A549 (cell line): ENCODE data around the gene TRMT11. TPM values are rescaled to one million over a fixed set of nuclear protein-coding genes. Genes with fewer than 3 reads are reported as not detected.

ENCODE experiments used
- ATAC-seq, 2 experiments: fragments of 200-7000 bp in 1 of 2; fragments of >200 bp in 1 of 2; cut with Nextera tagmentation in 1 of 2; cut with Tn5 transposase in 1 of 2; 3 replicates each; pipeline versions ENCODE4 v1.8.0 to v1.9.1; 2018 to 2020; ENCODE audit warnings: mild to moderate bottlenecking in 1 of 2, moderate library complexity in 1 of 2
- CTCF ChIA-PET: fragments of 300-600 bp; sonication (Branson Sonifier 250); formaldehyde crosslinking; extraction: SDS; loops from one replicate; lab custom pipeline; 2021; ENCODE audit warnings: antibody characterized with exemption, inconsistent platforms; lab: Yijun Ruan, JAX
- POLR2A ChIA-PET: fragments of 350-600 bp; formaldehyde crosslinking; extraction: SDS; loops from one replicate; lab custom pipeline; 2021; ENCODE audit warnings: antibody characterized with exemption, inconsistent platforms; lab: Yijun Ruan, JAX
- DNase-seq, 2 experiments: peaks; one replicate each; pipeline versions ENCODE4 v3.0.0 to v3.0.0-alpha.2; 2011 to 2016; ENCODE audit warnings: low read depth in 1 of 2, low spot score in 1 of 2
- FAIRE-seq: peaks from 2 replicates; lab custom pipeline; 2011; peaks lifted over from hg19 to GRCh38; lab: Jason Lieb, UNC
- H3K27ac ChIP-seq, 2 experiments: fragments of >200 bp; sonication (Bioruptor Twin); formaldehyde crosslinking; 3 replicates each; pipeline ENCODE4 v1.5.1; 2016 to 2017
- H3K4me1 ChIP-seq: fragments of >200 bp; sonication (Bioruptor Twin); formaldehyde crosslinking; 3 replicates; pipeline ENCODE4 v1.6.1; 2016
- H3K4me2 ChIP-seq: fragments of >200 bp; sonication (Bioruptor Twin); formaldehyde crosslinking; 3 replicates; pipeline ENCODE4 v1.6.1; 2016
- H3K4me3 ChIP-seq: fragments of >200 bp; sonication (Bioruptor Twin); formaldehyde crosslinking; 3 replicates; pipeline ENCODE4 v1.5.1; 2016
- H3K9me3 ChIP-seq: fragments of >200 bp; sonication (Bioruptor Twin); formaldehyde crosslinking; 3 replicates; pipeline ENCODE4 v1.6.1; 2016
- BHLHE40 ChIP-seq: IDR thresholded peaks from 2 replicates; pipeline ENCODE4 v1.6.1; 2012; ENCODE audit warnings: low read depth, low read length, inconsistent platforms
- CBX2 ChIP-seq: fragments of 200-600 bp; sonication (generic); IDR thresholded peaks from 2 replicates; pipeline ENCODE4 v1.6.1; 2016; ENCODE audit warnings: low read depth, mild to moderate bottlenecking, borderline replicate concordance
- CHD2 ChIP-seq: fragments of 150-350 bp; IDR thresholded peaks from 2 replicates; pipeline ENCODE4 v1.6.1; 2014; ENCODE audit warnings: low read length; ENCODE audit not compliant: partially characterized antibody
- CHD4 ChIP-seq: fragments of 200-600 bp; sonication (generic); IDR thresholded peaks from 2 replicates; pipeline ENCODE4 v1.6.1; 2016; ENCODE audit warnings: antibody characterized with exemption, mild to moderate bottlenecking, borderline replicate concordance
- CTCF ChIP-seq: fragments of >200 bp; sonication (Bioruptor Twin); formaldehyde crosslinking; IDR thresholded peaks from 3 replicates; pipeline ENCODE4 v1.5.1; 2016
- EHF ChIP-seq: fragments of 250-450 bp; sonication (Bioruptor Pico); IDR thresholded peaks from 2 replicates; pipeline ENCODE4 v1.5.0; 2020; ENCODE audit warnings: mild to moderate bottlenecking
- HES2 ChIP-seq: fragments of >200 bp; sonication (Bioruptor Twin); formaldehyde crosslinking; IDR thresholded peaks from 2 replicates; pipeline ENCODE4 v1.6.1; 2016
- HEYL ChIP-seq: fragments of 250-450 bp; sonication (Bioruptor Pico); IDR thresholded peaks from 2 replicates; pipeline ENCODE4 v1.8.0; 2021; ENCODE audit warnings: mild to moderate bottlenecking, moderate library complexity
- JUN ChIP-seq, 2 experiments: fragments of >200 bp; sonication (Bioruptor Twin); formaldehyde crosslinking; IDR thresholded peaks; 2 replicates in 1 of 2; 3 replicates in 1 of 2; pipeline ENCODE4 v1.6.1; 2016 to 2017
- KDM1A ChIP-seq: fragments of 200-600 bp; sonication (generic); IDR thresholded peaks from 2 replicates; pipeline ENCODE4 v1.6.1; 2016; ENCODE audit warnings: low read depth, mild to moderate bottlenecking
- KDM5A ChIP-seq: fragments of 200-600 bp; sonication (generic); IDR thresholded peaks from 2 replicates; pipeline ENCODE4 v1.6.1; 2016; ENCODE audit warnings: antibody characterized with exemption, mild to moderate bottlenecking
- MAX ChIP-seq: IDR thresholded peaks from 2 replicates; pipeline ENCODE4 v1.6.1; 2012
- NFE2L2 ChIP-seq: fragments of 150-350 bp; conservative IDR thresholded peaks from 2 replicates; pipeline ENCODE4 v1.6.1; 2014; ENCODE audit warnings: low read length
- PHF8 ChIP-seq: fragments of 200-600 bp; sonication (generic); IDR thresholded peaks from 2 replicates; pipeline ENCODE4 v1.6.1; 2016; ENCODE audit warnings: low read depth, mild to moderate bottlenecking, antibody characterized with exemption, moderate library complexity, borderline replicate concordance
- POLR2AphosphoS2 ChIP-seq: conservative IDR thresholded peaks from 2 replicates; pipeline ENCODE4 v1.6.1; 2012; ENCODE audit warnings: low read length, improper control_type of control experiment, inconsistent platforms
- RCOR1 ChIP-seq: fragments of 150-350 bp; IDR thresholded peaks from 2 replicates; pipeline ENCODE4 v1.6.1; 2014; ENCODE audit warnings: antibody characterized with exemption, low read length, low read depth
- REST ChIP-seq: fragments of 200-600 bp; sonication (generic); IDR thresholded peaks from 2 replicates; pipeline ENCODE4 v1.6.1; 2016; ENCODE audit warnings: antibody characterized with exemption, mild to moderate bottlenecking, moderate library complexity
- RNF2 ChIP-seq: fragments of 200-600 bp; sonication (generic); IDR thresholded peaks from 2 replicates; pipeline ENCODE4 v1.6.1; 2016; ENCODE audit warnings: low read depth, mild to moderate bottlenecking, antibody characterized with exemption, moderate library complexity, borderline replicate concordance
- ZFP36 ChIP-seq: fragments of 450-650 bp; IDR thresholded peaks from 2 replicates; pipeline ENCODE4 v1.6.1; 2014; ENCODE audit warnings: borderline replicate concordance; ENCODE audit not compliant: partially characterized antibody
- ZNF302 ChIP-seq: fragments of 250-450 bp; sonication (Bioruptor Pico); IDR thresholded peaks from 2 replicates; pipeline ENCODE4 v1.9.0; 2021; ENCODE audit warnings: inconsistent platforms, mild to moderate bottlenecking, moderate library complexity
- WGBS: methylation state at CpG from one replicate; pipeline ENCODE4 v1.1.6; 2017; ENCODE audit errors: missing lambda C conversion rate; 5-methylcytosine and 5-hydroxymethylcytosine counted together
- polyA plus RNA-seq, 4 experiments: library from polyadenylated mRNA; depleted of rRNA in 3 of 4; stranded (reverse); fragments of >200 nt; fragmentation: RNase III in 1 of 4; extraction: RNeasy Plus Mini Kit Qiagen cat#74134 plus additional on column Dnase treatment in 1 of 4; gene quantifications; 2 replicates in 3 of 4; 3 replicates in 1 of 4; pipeline ENCODE4 v1.2.3, GENCODE V29; 2011 to 2017
- TF ChIP-seq, protein P1 (sequence below): IDR thresholded peaks from 2 replicates; pipeline ENCODE4 v1.6.1; 2012; ENCODE audit warnings: low read depth, borderline replicate concordance
- TF ChIP-seq, protein P2 (sequence below): fragments of >200 bp; sonication (Bioruptor Twin); formaldehyde crosslinking; IDR thresholded peaks from 3 replicates; pipeline ENCODE4 v1.6.1; 2016
- TF ChIP-seq, protein P3 (sequence below): fragments of 250-450 bp; sonication (Bioruptor Pico); IDR thresholded peaks from 2 replicates; pipeline ENCODE4 v1.5.0; 2020; ENCODE audit warnings: low read depth, mild to moderate bottlenecking, moderate library complexity
- TF ChIP-seq, protein P4 (sequence below): fragments of 450-650 bp; IDR thresholded peaks from 2 replicates; pipeline ENCODE4 v1.6.1; 2014; ENCODE audit warnings: antibody characterized with exemption

Gene TRMT11
- polyA plus RNA-seq, 2 of the 4 experiments (the other 2 are of a cell fraction), result 17.4 to 44.1 TPM

GRCh38 chr6:125987026-125987617, 782 bp downstream of the TRMT11 start:
- FAIRE-seq, result no peak
- TF ChIP-seq PHF8, result no peak
- TF ChIP-seq BHLHE40, result no peak
- TF ChIP-seq, protein P1, sequence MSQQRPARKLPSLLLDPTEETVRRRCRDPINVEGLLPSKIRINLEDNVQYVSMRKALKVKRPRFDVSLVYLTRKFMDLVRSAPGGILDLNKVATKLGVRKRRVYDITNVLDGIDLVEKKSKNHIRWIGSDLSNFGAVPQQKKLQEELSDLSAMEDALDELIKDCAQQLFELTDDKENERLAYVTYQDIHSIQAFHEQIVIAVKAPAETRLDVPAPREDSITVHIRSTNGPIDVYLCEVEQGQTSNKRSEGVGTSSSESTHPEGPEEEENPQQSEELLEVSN, result no peak
- TF ChIP-seq CBX2, result no peak
- no peak for TF ChIP-seq RCOR1
- TF ChIP-seq ZFP36, result no peak
- Histone ChIP-seq H3K4me3 (peak overlapping the region; percentile 68), H3K4me1 (peaks cover 46% of the 10 kb centered on the region), H3K9me3 (no peaks in the 10 kb centered on the region), H3K4me2 (peak overlapping the region; percentile 83), H3K27ac (peak overlapping the region; percentile 92 to 95)
- ChIA-PET CTCF (interaction anchor here (1.1 to 3.3 kb wide), 5 partner anchors 8 to 197 kb away, joined by 3 to 13 read pairs (median 9); partner anchors contain the start of gene HINT3), POLR2A (interaction anchor here (0.8 to 2.2 kb wide), 5 partner anchors 8 to 679 kb away, joined by 3 to 13 read pairs (median 5); partner anchors contain the start of gene NCOA7)
- peak; percentile 54 to 62 for ATAC-seq
- WGBS, result 18% methylated on average over 10 of the region's 10 CpGs
- DNase-seq, result peak; percentile 22 to 37

DNA sequence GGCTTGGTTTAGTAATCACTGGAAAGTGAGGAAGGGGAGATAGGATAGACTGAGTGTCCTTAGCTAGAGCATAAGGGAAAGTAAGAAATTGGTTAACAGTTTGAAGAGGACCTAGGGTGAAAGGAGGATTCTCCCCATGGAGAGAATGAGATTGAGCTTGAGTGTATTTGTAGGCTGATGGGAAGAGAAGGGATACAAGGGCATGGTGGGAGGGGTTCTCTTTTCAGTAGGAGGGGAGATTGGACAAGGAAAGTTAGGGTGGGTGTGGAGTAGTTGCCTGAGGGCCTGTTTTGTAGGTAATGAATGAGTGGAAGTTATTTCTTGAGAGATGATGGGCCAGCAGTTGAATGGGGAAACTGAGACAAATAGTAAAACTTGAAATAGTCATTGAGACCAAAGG, 1.9 kb downstream of the TRMT11 start:
- no peak for FAIRE-seq
- Histone ChIP-seq H3K4me1 (peaks cover 43% of the 10 kb centered on the region), H3K27ac (no peak overlapping the region), H3K4me2 (peak overlapping the region; percentile 83), H3K4me3 (no peak overlapping the region), H3K9me3 (no peaks in the 10 kb centered on the region)
- CTCF ChIA-PET, result no interaction called here
- POLR2A ChIA-PET, result no interaction called here
- no peak for DNase-seq
- no peak for ATAC-seq
- TF ChIP-seq HEYL (no peak), REST (no peak), NFE2L2 (no peak), CHD4 (no peak), KDM5A (no peak), RNF2 (no peak), ZNF302 (CRISPR knock-in tag) (no peak)
- TF ChIP-seq, protein P2, sequence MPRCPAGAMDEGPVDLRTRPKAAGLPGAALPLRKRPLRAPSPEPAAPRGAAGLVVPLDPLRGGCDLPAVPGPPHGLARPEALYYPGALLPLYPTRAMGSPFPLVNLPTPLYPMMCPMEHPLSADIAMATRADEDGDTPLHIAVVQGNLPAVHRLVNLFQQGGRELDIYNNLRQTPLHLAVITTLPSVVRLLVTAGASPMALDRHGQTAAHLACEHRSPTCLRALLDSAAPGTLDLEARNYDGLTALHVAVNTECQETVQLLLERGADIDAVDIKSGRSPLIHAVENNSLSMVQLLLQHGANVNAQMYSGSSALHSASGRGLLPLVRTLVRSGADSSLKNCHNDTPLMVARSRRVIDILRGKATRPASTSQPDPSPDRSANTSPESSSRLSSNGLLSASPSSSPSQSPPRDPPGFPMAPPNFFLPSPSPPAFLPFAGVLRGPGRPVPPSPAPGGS, result no peak
- TF ChIP-seq, protein P3, sequence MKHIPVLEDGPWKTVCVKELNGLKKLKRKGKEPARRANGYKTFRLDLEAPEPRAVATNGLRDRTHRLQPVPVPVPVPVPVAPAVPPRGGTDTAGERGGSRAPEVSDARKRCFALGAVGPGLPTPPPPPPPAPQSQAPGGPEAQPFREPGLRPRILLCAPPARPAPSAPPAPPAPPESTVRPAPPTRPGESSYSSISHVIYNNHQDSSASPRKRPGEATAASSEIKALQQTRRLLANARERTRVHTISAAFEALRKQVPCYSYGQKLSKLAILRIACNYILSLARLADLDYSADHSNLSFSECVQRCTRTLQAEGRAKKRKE (CRISPR knock-in tag), result no peak

GRCh38 chr6:125989631-125990030, 3.3 kb downstream of the TRMT11 start:
- FAIRE-seq (no peak), DNase-seq (no peak)
- POLR2A ChIA-PET, result interaction anchor here (0.7 kb wide), 1 partner anchor 178 kb away, joined by 3 read pairs; no protein-coding TSS in a partner anchor
- TF ChIP-seq, protein P4, sequence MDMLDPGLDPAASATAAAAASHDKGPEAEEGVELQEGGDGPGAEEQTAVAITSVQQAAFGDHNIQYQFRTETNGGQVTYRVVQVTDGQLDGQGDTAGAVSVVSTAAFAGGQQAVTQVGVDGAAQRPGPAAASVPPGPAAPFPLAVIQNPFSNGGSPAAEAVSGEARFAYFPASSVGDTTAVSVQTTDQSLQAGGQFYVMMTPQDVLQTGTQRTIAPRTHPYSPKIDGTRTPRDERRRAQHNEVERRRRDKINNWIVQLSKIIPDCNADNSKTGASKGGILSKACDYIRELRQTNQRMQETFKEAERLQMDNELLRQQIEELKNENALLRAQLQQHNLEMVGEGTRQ, result no peak
- no peak for TF ChIP-seq POLR2AphosphoS2
- no peak for TF ChIP-seq JUN (IDR thresholded peaks at IDR 0.05)
- no peak for TF ChIP-seq CHD2
- no peak for TF ChIP-seq HES2
- TF ChIP-seq MAX, result no peak
- no peak for TF ChIP-seq EHF (CRISPR knock-in tag)
- no peak for TF ChIP-seq CTCF
- TF ChIP-seq KDM1A, result no peak

More at GRCh38 chr6:125989631-125990030, 3.3 kb downstream of the TRMT11 start:
- no peak overlapping the region for H3K27ac ChIP-seq
- CTCF ChIA-PET, result no interaction called here
- WGBS, result 67% methylated on average over 3 of the region's 3 CpGs
- ATAC-seq, result no peak
- H3K4me3 ChIP-seq, result no peak overlapping the region
- no peaks in the 10 kb centered on the region for H3K9me3 ChIP-seq
- H3K4me1 ChIP-seq, result peaks cover 29% of the 10 kb centered on the region
- peak overlapping the region; percentile 83; the same call in 2 of the 3 replicates for H3K4me2 ChIP-seq
